GM18861 (cell line): ENCODE results near the gene UBAP1L.
"Not testable (repeated sequence)": the region's sequence is repeated elsewhere in the genome, so short reads cannot be mapped to it uniquely, and the experiment has no call there.

Experiments used
- ATAC-seq: cut with Tn5 transposase; IDR thresholded peaks from one replicate; pipeline ENCODE4 v1.9.1; 2021; ENCODE audit not compliant: unreplicated experiment

UBAP1L gene

GRCh38 chr15:65100442-65100841 lies 14.6 kb downstream of the UBAP1L start:
- no peak for ATAC-seq

GRCh38 chr15:65099801-65100200 lies 15.2 kb downstream of the UBAP1L start:
- ATAC-seq = not testable (repeated sequence)

DNA sequence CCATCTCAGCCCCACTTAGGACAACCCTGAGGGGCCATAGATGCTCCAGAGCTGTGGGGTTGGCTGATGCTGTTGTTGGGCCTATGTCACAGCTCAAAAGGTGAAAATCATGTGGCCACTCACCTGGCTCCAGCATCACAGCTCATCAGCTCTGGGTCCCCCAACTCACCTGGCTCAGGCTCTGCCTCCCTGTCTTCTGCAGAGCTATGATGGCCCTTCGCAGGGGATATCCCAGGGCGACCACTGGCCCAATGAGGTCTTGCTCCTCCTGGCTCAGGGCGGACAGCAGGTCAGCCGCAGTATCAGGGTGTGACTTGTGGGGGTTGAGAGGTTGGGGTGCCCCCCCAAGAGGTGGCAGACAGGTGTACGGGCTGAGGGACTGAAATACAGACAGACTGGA lies 15.7 kb downstream of the UBAP1L start:
- no peak for ATAC-seq

DNA sequence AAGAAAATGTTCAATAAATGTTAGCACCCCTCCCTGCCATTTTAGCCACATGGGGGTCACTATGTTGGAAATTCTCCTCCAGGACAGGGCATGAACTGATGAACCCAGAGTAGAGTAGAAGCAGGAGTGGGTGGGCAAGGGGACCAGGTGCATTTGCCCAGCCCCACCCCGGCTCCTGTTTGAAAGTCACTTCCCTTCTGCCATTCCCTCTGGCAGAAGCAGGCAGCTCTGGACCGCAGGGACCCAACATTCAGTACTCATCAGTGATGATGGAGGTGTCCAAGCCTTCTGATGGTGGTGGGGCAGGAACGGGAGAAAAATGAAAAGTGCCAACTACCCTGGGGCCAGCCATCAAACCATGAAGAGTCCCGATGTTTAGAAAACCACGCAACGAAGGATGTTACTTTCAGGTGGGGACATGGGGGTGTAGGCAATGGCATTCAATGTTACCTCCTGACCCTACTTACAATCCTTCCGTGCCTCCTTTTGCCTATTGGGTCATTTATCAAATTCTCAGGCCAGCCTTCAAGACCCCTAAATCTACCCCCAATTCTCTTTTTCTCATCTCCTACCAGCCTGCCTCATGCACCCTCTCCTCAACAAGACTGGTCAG lies 17.2 kb downstream of the UBAP1L start:
- ATAC-seq = no peak

GRCh38 chr15:65096481-65097385 lies 18.3 kb downstream of the UBAP1L start:
- no peak for ATAC-seq

DNA sequence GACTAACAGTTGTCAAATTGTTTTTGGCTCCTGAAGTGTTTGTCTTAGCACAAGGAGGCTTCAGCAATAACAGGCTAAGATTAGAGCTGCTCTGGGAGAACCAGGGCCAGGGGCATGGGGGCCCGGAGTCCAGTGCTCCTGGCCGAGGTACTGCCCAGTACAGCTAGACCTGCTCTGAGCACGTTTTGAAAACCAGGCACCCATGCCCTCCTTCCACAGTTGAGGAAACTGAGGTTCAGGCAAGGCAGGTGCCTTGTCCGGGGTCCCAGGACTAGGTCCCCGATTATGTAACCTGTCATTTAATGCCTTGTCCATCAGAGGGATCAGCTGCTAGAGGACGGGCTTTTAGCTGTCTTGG lies 19.3 kb downstream of the UBAP1L start:
- ATAC-seq = no peak

DNA sequence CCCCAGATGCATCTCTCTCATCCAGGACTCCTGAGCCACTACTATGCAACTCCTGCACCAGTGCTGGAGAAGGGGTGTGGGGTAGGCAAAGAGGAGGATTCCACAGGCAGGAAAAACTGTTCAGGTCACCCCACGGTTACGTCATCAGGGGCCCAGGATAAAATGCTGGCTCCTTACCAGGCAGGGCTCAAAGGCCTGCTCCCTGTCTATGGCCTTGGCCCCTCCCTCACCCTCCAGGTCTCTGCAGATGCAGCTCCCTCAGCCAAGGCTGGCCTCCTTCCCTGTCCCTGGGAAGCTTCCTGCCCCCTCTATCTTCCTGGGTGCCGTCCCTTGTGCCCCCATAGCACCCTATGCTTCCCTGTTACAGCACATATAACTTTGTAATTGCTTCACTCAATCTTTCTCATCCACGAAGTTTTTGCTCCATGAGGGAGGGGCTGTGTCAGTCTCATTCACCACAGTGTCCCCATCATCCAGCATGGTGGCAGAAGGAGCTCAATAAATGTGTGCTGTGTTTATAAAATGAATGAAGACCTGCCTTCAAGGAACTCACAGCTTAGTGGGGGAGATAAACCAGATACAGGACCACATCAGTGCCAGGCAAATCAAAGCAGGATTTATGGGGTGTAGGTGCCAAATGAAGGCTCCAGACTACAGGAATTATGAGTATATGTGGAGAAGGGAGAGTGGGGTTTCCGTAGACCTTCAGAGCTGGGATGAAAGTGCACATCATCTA lies 19.8 kb downstream of the UBAP1L start:
- ATAC-seq = no peak

DNA sequence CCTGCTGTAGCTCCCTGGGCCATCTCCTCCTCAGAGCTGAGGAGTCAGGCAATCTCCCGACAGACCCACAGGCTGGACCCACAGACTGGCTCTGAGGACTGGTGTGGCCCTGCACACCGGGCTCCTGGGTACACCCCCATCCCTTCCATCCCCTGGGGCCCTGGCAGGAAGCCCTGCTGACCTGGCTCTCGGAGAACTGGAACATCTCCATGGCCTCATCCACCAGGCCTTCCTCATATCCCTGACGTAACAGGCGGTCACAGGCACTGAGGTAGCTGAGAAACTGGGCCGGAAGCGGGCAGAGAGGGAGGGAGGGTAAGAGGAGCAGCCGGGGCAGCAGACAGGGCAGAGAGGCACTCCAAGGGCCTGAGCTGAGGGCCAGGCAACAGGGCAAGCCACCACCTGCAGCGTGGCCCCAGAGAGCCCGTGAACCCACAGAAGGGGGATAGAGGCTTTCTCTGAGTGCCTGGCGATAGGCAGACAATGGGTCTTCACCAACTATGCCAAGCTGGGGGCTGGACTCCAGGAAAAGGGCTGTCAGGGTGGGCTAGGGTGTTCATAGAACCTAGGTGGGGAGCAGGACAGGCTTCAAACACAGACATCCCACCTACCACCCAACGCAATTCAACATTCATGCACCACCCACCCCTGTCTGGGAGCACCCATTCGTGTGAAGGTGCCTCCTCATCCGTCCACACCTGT lies 20.6 kb downstream of the UBAP1L start:
- no peak for ATAC-seq

- not testable (repeated sequence) for ATAC-seq
Observed at GRCh38 chr15:65093793-65094170, 21.2 kb downstream of the UBAP1L start.

- ATAC-seq = no peak
Observed at GRCh38 chr15:65092911-65093792, 21.8 kb downstream of the UBAP1L start.

- ATAC-seq = no peak
Observed at GRCh38 chr15:65091946-65092770, 22.8 kb downstream of the UBAP1L start.

DNA sequence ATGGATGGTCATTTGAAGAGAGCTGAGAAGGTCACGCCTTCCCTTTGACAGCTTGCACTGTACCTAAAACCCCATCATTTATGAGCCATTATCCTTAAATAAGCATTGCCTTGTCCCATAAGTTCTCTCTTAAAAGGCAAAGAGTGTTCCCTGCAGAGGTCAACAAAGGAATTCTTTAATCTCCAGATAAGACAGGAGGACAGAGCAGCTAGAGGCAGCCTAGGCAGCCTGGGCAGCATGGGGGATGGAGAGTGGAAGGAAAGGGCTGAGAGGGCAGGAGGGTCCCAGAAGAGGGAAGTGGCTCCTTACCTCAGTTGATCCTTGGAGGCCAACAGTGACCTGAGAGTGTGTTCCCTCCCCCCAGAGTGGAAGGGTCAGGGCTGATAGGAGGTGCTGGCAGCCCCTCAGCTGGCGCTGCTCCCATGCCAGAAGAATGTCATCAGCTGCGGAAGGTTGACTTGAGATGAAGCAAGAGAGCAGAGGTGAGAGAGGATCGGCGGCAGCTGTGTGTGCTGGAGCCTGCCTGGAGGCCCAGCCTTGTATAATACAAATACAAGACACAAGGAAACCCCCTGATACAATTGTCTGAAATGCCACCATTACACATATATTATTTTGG lies 25.7 kb downstream of the UBAP1L start:
- no peak for ATAC-seq

DNA sequence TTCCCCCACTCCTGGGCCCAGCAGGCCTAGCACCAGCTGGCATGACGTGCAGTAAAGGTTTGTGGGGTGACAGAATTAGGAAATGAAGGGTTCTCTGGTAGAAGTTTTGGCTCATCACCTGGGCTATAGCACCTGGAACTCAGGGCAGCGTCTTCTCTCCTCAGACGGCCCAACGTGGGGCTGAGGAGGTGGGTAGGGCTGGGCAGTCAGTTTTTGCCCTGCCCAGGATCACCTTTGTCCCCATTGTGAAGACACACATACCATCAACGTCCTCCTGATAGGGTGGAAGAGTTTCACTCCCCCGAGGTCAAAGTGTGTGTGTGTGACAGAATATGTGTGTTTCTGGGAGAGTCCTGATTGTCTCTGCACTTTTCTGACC lies 26.4 kb downstream of the UBAP1L start:
- no peak for ATAC-seq

GRCh38 chr15:65087873-65088642 lies 26.9 kb downstream of the UBAP1L start:
- no peak for ATAC-seq

DNA sequence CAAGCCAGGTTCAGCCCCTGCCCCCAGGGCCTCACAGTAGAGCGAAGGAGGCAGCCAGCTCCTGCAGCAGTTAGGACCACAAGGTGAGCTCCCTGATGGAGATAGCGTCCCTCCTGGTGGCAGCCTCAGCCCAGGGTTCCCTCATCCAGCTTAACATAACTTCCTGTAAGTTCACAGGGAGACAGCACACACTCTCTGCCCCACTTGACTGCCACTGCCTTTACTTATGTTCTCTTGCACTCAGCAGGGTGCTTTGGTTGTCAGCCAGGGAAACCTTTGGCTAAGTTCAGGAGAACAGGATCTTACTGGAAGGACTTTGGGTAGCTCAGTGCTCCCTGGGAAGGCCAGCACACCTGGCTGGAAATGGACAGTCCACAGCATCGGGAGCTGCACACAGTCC lies 27.6 kb downstream of the UBAP1L start:
- ATAC-seq = no peak

DNA sequence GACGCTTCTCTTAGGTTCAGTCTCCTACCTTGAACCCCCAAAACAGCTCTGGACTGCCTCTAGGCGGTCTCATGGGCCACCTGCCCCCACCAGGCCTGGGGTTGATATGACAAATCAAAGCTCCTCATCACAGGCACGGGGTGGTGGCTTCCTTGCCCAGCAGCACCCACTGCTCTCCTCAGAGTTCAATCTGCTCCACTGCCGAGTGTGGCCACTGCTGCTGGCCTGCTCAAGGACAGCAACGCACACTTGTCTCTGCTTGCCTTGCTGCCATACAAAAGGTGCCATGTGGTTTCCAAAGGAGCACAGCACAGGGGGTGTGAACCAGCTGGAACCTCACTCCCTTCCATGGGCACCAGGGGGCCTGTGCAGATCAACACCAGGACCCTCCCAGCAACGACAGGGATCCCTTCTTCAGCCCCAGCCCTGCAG lies 28.3 kb downstream of the UBAP1L start:
- ATAC-seq = no peak

- ATAC-seq = no peak
Observed at GRCh38 chr15:65085990-65086679, 28.9 kb downstream of the UBAP1L start.
